Measurements from ENCODE around the gene ALAD. TPM values are rescaled to one million over a fixed set of nuclear protein-coding genes. Genes with fewer than 3 reads are reported as not detected.

The ALAD gene
- total and polyA plus RNA-seq, 9 of the 15 experiments (the other 6 are each of a cell fraction or from before 2014, with no cell fraction given) = 1.3 to 12.7 (median 6.8) TPM

DNA sequence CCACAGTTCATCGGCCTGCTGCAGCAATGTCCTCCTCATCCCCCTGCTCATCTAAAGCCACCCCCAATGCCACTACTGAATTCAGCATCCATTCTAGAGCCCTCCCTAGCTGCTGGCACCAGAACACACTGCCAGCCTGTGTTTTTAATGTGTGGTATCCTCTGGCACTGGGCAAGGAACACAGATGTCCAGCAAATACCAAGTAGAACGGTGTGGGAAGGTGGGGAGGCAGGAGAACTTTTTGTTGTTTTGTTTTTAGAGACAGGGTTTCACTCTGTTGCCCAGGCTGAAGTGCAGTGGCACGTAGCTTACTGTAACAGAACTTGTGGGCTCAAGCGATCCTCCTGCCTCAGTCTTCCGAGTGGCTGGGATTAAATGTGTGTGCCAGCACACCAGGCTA, 29.0 kb downstream of the ALAD start:
- Histone ChIP-seq H3K36me3 (ENCODE audit: control insufficient read depth, insufficient read depth, low read length) (peaks cover 28% of the 10 kb centered on the region), H3K4me2 (ENCODE audit: insufficient read depth, low read length) (no peak overlapping the region), H4K20me1 (replicated peaks; ENCODE audit: control insufficient read depth, insufficient read depth, low read length) (peaks cover 12% of the 10 kb centered on the region), H3K9me3 (replicated peaks; ENCODE audit: control insufficient read depth, insufficient read depth, low read depth, low read length) (no peaks in the 10 kb centered on the region), H3K27ac (ENCODE audit: extremely low read depth, low read depth, low read length) (no peak overlapping the region), H3K9me1 (ENCODE audit: control insufficient read depth, insufficient read depth, low read length) (no peaks in the 10 kb centered on the region), H3K27me3 (ENCODE audit: control insufficient read depth in 2 of 2, insufficient read depth in 2 of 2, low read length in 2 of 2) (no peaks in the 10 kb centered on the region), H2AFZ (ENCODE audit: low read depth, low read length) (no peak overlapping the region), H3K4me3 (no peak overlapping the region), H3K9ac (ENCODE audit: insufficient read depth in 1 of 2, low read depth in 2 of 2, low read length in 2 of 2) (no peak overlapping the region), H3K79me2 (ENCODE audit: control insufficient read depth, insufficient read depth, low read length) (peaks cover 8% of the 10 kb centered on the region; the same call in 2 of the 3 replicates), H3K4me1 (replicated peaks in 1 of 2; ENCODE audit: control insufficient read depth in 2 of 2, insufficient read depth in 2 of 2, low read length in 2 of 2) (peaks cover 25 to 28% of the 10 kb centered on the region in 2 experiments)
- in situ Hi-C loops (cut with MboI) = no loop called here
- WGBS (ENCODE audit: insufficient coverage, low coverage, missing lambda C conversion rate) = 78% methylated on average over 5 of the region's 5 CpGs
- POLR2A ChIA-PET = interaction anchor here (1.6 kb wide), 1 partner anchor 15 kb away, joined by 3 read pairs; no protein-coding TSS in a partner anchor
- DNase-seq (ENCODE audit: extremely low read depth in 1 of 4, low spot score in 3 of 4) (no peak), ATAC-seq (no peak), FAIRE-seq (no peak)
- no TSS peak for BruUV-seq (replicated peaks)
- intact Hi-C loops (cut with micrococcal nuclease) = no loop called here
- CTCF ChIA-PET (ENCODE audit: low intra/inter-chr PET ratio) = no interaction called here
- no peak for TF ChIP-seq NR4A1 (CRISPR knock-in tag; IDR thresholded peaks at IDR 0.05)
- TF ChIP-seq NR4A1 (tag; IDR thresholded peaks at IDR 0.05) = no peak

DNA sequence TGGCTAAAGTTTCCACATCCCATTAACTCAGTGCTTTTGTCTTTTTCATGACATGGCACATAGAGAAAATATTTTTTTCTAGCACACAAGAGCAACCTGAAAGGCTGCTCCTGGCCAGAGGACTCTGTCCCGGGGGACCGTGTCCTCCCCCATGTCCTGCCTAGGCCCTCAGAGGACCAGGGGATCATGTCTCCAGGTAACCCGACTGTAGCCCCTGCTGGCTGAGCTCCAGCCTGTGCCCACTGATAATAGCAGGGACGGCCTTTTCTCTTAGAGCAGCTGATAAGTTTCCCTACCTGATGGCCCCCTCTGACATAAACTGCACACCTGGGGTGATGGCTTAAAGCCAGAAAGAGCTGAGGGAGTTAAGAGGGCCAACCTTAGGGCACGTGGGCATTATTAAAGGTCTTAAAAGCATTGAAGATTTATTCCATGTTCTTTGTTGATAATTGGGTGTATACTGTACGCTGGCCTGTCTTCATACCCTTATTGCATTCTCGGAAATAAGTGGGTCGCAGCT, 30.2 kb downstream of the ALAD start:
- Histone ChIP-seq H3K27me3 (ENCODE audit: control insufficient read depth in 2 of 2, insufficient read depth in 2 of 2, low read length in 2 of 2) (no peaks in the 10 kb centered on the region), H3K79me2 (ENCODE audit: control insufficient read depth, insufficient read depth, low read length) (peaks cover 6% of the 10 kb centered on the region; the same call in 1 of the 3 replicates), H3K4me2 (ENCODE audit: insufficient read depth, low read length) (no peak overlapping the region), H3K4me3 (no peak overlapping the region), H4K20me1 (replicated peaks; ENCODE audit: control insufficient read depth, insufficient read depth, low read length) (peaks cover 12% of the 10 kb centered on the region), H3K4me1 (replicated peaks in 1 of 2; ENCODE audit: control insufficient read depth in 2 of 2, insufficient read depth in 2 of 2, low read length in 2 of 2) (peaks cover 23 to 25% of the 10 kb centered on the region in 2 experiments), H3K9me3 (replicated peaks; ENCODE audit: control insufficient read depth, insufficient read depth, low read depth, low read length) (no peaks in the 10 kb centered on the region), H3K36me3 (ENCODE audit: control insufficient read depth, insufficient read depth, low read length) (peaks cover 28% of the 10 kb centered on the region), H3K9ac (ENCODE audit: insufficient read depth in 1 of 2, low read depth in 2 of 2, low read length in 2 of 2) (no peak overlapping the region), H3K9me1 (ENCODE audit: control insufficient read depth, insufficient read depth, low read length) (no peaks in the 10 kb centered on the region), H3K27ac (ENCODE audit: extremely low read depth, low read depth, low read length) (no peak overlapping the region), H2AFZ (ENCODE audit: low read depth, low read length) (no peak overlapping the region)
- in situ Hi-C loops (cut with MboI) = no loop called here
- 42% methylated on average over 8 of the region's 8 CpGs for WGBS (ENCODE audit: insufficient coverage, low coverage, missing lambda C conversion rate)
- BruUV-seq (replicated peaks) = no TSS peak
- TF ChIP-seq FOXJ3 (CRISPR knock-in tag; IDR thresholded peaks at IDR 0.05) = no peak
- TF ChIP-seq PRDM10 (IDR thresholded peaks at IDR 0.05; ENCODE audit: partially characterized antibody) = no peak
- no peak for TF ChIP-seq BRCA1 (IDR thresholded peaks at IDR 0.05)
- no peak for TF ChIP-seq BRCA1 (CRISPR knock-in tag; IDR thresholded peaks at IDR 0.05)
- 0 out of 2 replicates have a peak, but pooled peaks have one; percentile 21 for TF ChIP-seq NFIC (IDR thresholded peaks at IDR 0.05)
- FAIRE-seq (no peak), DNase-seq (ENCODE audit: extremely low read depth in 1 of 4, low spot score in 3 of 4) (no peak), ATAC-seq (no peak)
- intact Hi-C loops (cut with micrococcal nuclease) = no loop called here
- POLR2A ChIA-PET = interaction anchor here (0.9 to 1.6 kb wide), 2 partner anchors 14 to 31 kb away, joined by 3 read pairs; partner anchors contain the start of gene WDR31
- CTCF ChIA-PET (ENCODE audit: low intra/inter-chr PET ratio) = no interaction called here
